GM23248 (cell line): ENCODE results near the gene ANKRD30B. TPM values are rescaled to one million over a fixed set of nuclear protein-coding genes. Genes with fewer than 3 reads are reported as not detected.
"Not testable (repeated sequence)": the region's sequence is repeated elsewhere in the genome, so short reads cannot be mapped to it uniquely, and the experiment has no call there.

Experiments
- DNase-seq: peaks from one replicate; pipeline ENCODE4 v3.0.0-alpha.2; 2015
- H2AFZ ChIP-seq: fragments of 200-600 bp; sonication (generic); 2 replicates; pipeline ENCODE4 v1.6.1; 2016; ENCODE audit warnings: antibody characterized with exemption
- H3F3A ChIP-seq: fragments of 200-600 bp; sonication (generic); 2 replicates; pipeline ENCODE4 v1.6.1; 2016; ENCODE audit warnings: mild to moderate bottlenecking, antibody characterized with exemption, mixed run types; ENCODE audit not compliant: insufficient read depth
- H3K27ac ChIP-seq: fragments of 200-600 bp; sonication (generic); 2 replicates; pipeline ENCODE4 v1.5.1; 2016; ENCODE audit warnings: mild to moderate bottlenecking
- H3K27me3 ChIP-seq: fragments of 200-600 bp; sonication (generic); replicated peaks from 2 replicates; pipeline ENCODE4 v1.6.1; 2016; ENCODE audit warnings: mild to moderate bottlenecking; ENCODE audit not compliant: insufficient read depth
- H3K36me3 ChIP-seq: fragments of 200-600 bp; sonication (generic); 2 replicates; pipeline ENCODE4 v1.6.1; 2016; ENCODE audit warnings: low read depth, mild to moderate bottlenecking
- H3K4me1 ChIP-seq: fragments of 200-600 bp; sonication (generic); 2 replicates; pipeline ENCODE4 v1.6.1; 2016; ENCODE audit warnings: mild to moderate bottlenecking; ENCODE audit not compliant: insufficient read depth
- H3K4me2 ChIP-seq: fragments of 200-600 bp; sonication (generic); one replicate; pipeline ENCODE4 v1.6.1; 2016; ENCODE audit warnings: mild to moderate bottlenecking; ENCODE audit not compliant: unreplicated experiment
- H3K4me3 ChIP-seq: fragments of 200-600 bp; sonication (generic); 2 replicates; pipeline ENCODE4 v1.5.1; 2016; ENCODE audit warnings: mild to moderate bottlenecking
- H3K79me2 ChIP-seq: fragments of 200-600 bp; sonication (generic); 2 replicates; pipeline ENCODE4 v1.6.1; 2016; ENCODE audit warnings: mild to moderate bottlenecking; ENCODE audit not compliant: insufficient read depth
- H3K9ac ChIP-seq: fragments of 200-600 bp; sonication (generic); 2 replicates; pipeline ENCODE4 v1.6.1; 2016; ENCODE audit warnings: mild to moderate bottlenecking
- H3K9me2 ChIP-seq: fragments of 200-600 bp; sonication (generic); 2 replicates; pipeline ENCODE4 v1.6.1; 2016; ENCODE audit warnings: mixed run types, mild to moderate bottlenecking, moderate library complexity; ENCODE audit not compliant: insufficient read depth
- H3K9me3 ChIP-seq: fragments of 200-600 bp; sonication (generic); one replicate; pipeline ENCODE4 v1.6.1; 2017; ENCODE audit warnings: low read depth
- H4K20me1 ChIP-seq: fragments of 200-600 bp; sonication (generic); 2 replicates; pipeline ENCODE4 v1.6.0; 2016; ENCODE audit not compliant: insufficient read depth
- WGBS, 2 experiments: methylation state at CpG; one replicate each; pipeline ENCODE4 v1.1.6; 2015 to 2017; ENCODE audit warnings: low lambda C conversion rate in 2 of 2, low coverage in 1 of 2; ENCODE audit errors: missing lambda C conversion rate in 2 of 2; 5-methylcytosine and 5-hydroxymethylcytosine counted together
- in situ Hi-C: fragments of 300-500 bp; cut with MboI; formaldehyde crosslinking; loops from 2 replicates; pipeline ENCODE4 v1.15.0; 2020
- polyA plus RNA-seq: library from polyadenylated mRNA; unstranded; fragments of >200 nt; fragmentation: Nextera tagmentation; extraction: Ambion mirVana; gene quantifications from 2 replicates; pipeline ENCODE4 v1.2.1, GENCODE V29; 2016
- total RNA-seq: library from RNA; depleted of rRNA; stranded (reverse); fragments of >200 nt; shearing (Covaris generic); gene quantifications from 2 replicates; pipeline ENCODE4 v1.2.3, GENCODE V29; 2014

Gene ANKRD30B
- total and polyA plus RNA-seq, 2 experiments from 2014 or later = not detected

DNA sequence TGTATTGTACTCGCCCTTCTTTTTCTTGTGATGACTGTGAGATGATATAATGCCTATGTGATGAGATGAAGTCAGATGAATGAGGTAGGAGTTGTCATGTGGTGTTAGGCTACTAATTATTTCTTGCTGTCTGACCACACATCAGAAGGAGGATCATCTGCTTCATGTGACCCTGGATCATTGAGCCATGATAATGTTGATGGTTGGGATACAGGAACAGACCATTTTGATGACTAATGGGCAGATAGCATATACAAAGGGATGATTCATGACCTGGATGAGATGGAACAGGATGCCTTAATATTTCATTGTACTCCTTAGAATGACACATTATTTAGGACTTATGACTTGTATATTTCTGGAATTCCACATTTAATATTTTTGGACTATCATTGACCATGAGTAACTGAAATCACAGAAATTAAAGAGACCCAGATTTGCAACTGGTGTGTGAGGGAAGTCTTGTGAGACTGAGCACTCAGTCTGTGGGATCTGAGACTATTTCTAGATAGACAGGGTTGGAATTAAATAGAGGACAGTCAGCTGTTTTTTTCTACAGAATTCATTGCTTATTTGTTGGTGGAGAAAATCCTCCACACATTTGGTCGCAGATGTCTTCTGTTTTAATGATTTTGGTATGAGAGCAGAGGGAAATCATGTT lies 79.1 kb downstream of the ANKRD30B start:
- in situ Hi-C loops = not testable (repeated sequence)
- DNase-seq = peak; percentile 3

DNA sequence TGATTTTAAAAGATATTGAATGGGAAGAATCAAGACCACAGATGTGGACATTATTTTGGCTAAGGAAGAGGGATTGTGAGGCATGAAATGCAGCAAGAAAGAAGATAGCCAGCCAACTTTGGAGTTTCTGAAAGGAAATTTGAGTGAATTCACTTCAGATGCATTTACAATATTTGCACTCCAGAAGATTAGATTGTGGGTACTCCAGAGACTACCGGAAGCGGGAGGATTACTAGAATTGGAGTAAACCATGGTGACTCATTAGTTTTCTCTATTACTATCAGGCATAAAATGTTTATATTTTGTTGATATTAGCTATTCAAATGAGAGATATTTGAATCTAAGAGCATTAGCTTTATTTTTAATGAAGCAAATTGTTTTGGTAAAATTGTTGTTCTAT lies 93.6 kb downstream of the ANKRD30B start:
- H3K9me2 ChIP-seq, H3K27me3 ChIP-seq, H3K4me1 ChIP-seq, in situ Hi-C loops, H2AFZ ChIP-seq, H3K4me2 ChIP-seq, DNase-seq, H3F3A ChIP-seq, H3K79me2 ChIP-seq, H3K9ac ChIP-seq, H3K9me3 ChIP-seq, H4K20me1 ChIP-seq, H3K4me3 ChIP-seq, H3K36me3 ChIP-seq, H3K27ac ChIP-seq: not testable (repeated sequence)
- 60 to 65% methylated on average over 2 of the region's 2 CpGs for WGBS, 2 experiments

More for the DNA sequence above, 79.1 kb downstream of the ANKRD30B start:
- not testable (repeated sequence) for H3K79me2 ChIP-seq, H3K4me1 ChIP-seq, H3K4me3 ChIP-seq, H3F3A ChIP-seq, H3K9ac ChIP-seq, H3K36me3 ChIP-seq, H3K27me3 ChIP-seq, H3K27ac ChIP-seq, H3K9me2 ChIP-seq, H4K20me1 ChIP-seq, H3K9me3 ChIP-seq, H3K4me2 ChIP-seq, H2AFZ ChIP-seq
- WGBS, 2 experiments = 4 to 13% methylated on average over 2 of the region's 2 CpGs

- H3F3A ChIP-seq, H2AFZ ChIP-seq, DNase-seq, H3K9me3 ChIP-seq, H3K79me2 ChIP-seq, H3K9me2 ChIP-seq, H3K4me1 ChIP-seq, H3K27ac ChIP-seq, H3K36me3 ChIP-seq, H4K20me1 ChIP-seq, H3K9ac ChIP-seq, H3K27me3 ChIP-seq, in situ Hi-C loops, H3K4me3 ChIP-seq, H3K4me2 ChIP-seq: not testable (repeated sequence)
- WGBS, 2 experiments = 58 to 59% methylated on average over 2 of the region's 2 CpGs
Measured at GRCh38 chr18:14851533-14851932, 103.6 kb downstream of the ANKRD30B start.

DNA sequence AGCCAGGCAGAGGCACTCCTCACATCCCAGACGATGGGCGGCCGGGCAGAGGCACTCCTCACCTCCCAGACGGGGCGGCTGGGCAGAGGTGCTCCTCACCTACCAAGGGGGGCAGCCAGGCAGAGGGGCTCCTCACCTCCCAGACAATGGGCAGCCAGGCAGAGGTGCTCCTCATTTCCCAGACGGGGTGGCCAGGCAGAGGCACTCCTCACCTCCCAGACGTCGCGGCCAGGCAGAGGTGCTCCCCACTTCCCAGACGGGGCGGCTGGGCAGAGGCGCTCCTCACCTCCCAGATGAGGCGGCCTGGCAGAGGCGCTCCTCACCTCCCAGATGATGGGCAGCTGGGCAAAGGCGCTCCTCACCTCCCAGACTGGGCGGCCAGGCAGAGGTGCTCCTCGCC lies 107.7 kb downstream of the ANKRD30B start:
- in situ Hi-C loops, DNase-seq, H3K4me2 ChIP-seq, H3K9ac ChIP-seq, H3K9me2 ChIP-seq, H3K4me3 ChIP-seq, H4K20me1 ChIP-seq, H3K79me2 ChIP-seq, H3K27me3 ChIP-seq, H3K9me3 ChIP-seq, H3K36me3 ChIP-seq, H3K4me1 ChIP-seq, H3K27ac ChIP-seq, H2AFZ ChIP-seq, H3F3A ChIP-seq: not testable (repeated sequence)
- 80% methylated on average over 14 of the region's 17 CpGs; no CpG with 5 or more reads in 1 of the 2 experiments for WGBS, 2 experiments

- H4K20me1 ChIP-seq, H3K4me2 ChIP-seq, H3K4me1 ChIP-seq, H3K4me3 ChIP-seq, H3K27ac ChIP-seq, H3K27me3 ChIP-seq, H3K79me2 ChIP-seq, H3K9ac ChIP-seq, H3K9me3 ChIP-seq, H3K36me3 ChIP-seq, H2AFZ ChIP-seq, in situ Hi-C loops, DNase-seq, H3F3A ChIP-seq, H3K9me2 ChIP-seq: not testable (repeated sequence)
- 100% methylated on average over 4 of the region's 20 CpGs; no CpG with 5 or more reads in 1 of the 2 experiments for WGBS, 2 experiments
Measured at GRCh38 chr18:14856256-14856655, 108.3 kb downstream of the ANKRD30B start.

- H3F3A ChIP-seq, H3K36me3 ChIP-seq, H3K4me2 ChIP-seq, H3K4me1 ChIP-seq, H3K4me3 ChIP-seq, H3K27me3 ChIP-seq, DNase-seq, H3K27ac ChIP-seq, in situ Hi-C loops, H3K9ac ChIP-seq, H4K20me1 ChIP-seq, H3K79me2 ChIP-seq, H3K9me2 ChIP-seq, H2AFZ ChIP-seq, H3K9me3 ChIP-seq: not testable (repeated sequence)
- no CpG with 5 or more reads among the region's 10 CpGs for WGBS, 2 experiments
Measured at GRCh38 chr18:14858514-14858913, 110.5 kb downstream of the ANKRD30B start.

GRCh38 chr18:14859995-14860394 lies 112.0 kb downstream of the ANKRD30B start:
- H3K9me2 ChIP-seq, H3K4me2 ChIP-seq, H3K9me3 ChIP-seq, H2AFZ ChIP-seq, H3K27ac ChIP-seq, H4K20me1 ChIP-seq, H3K4me1 ChIP-seq, H3K36me3 ChIP-seq, H3K4me3 ChIP-seq, H3F3A ChIP-seq, DNase-seq, H3K27me3 ChIP-seq, in situ Hi-C loops, H3K9ac ChIP-seq, H3K79me2 ChIP-seq: not testable (repeated sequence)
- WGBS, 2 experiments = 80% methylated on average over 1 to 12 of the region's 15 CpGs

- H3K27ac ChIP-seq = not testable (repeated sequence)
Measured at GRCh38 chr18:14866426-14866825, 118.5 kb downstream of the ANKRD30B start.

More at GRCh38 chr18:14866426-14866825, 118.5 kb downstream of the ANKRD30B start:
- DNase-seq, H3K9me3 ChIP-seq, H3K9ac ChIP-seq, H3K36me3 ChIP-seq, H3K4me2 ChIP-seq, H3K79me2 ChIP-seq, H3K4me3 ChIP-seq, H3K9me2 ChIP-seq, H3K27me3 ChIP-seq, H4K20me1 ChIP-seq, H2AFZ ChIP-seq, H3K4me1 ChIP-seq, H3F3A ChIP-seq, in situ Hi-C loops: not testable (repeated sequence)
- 64 to 83% methylated on average over 12 to 15 of the region's 15 CpGs for WGBS, 2 experiments
